Activated naive CD4-positive, alpha-beta T cell treated with anti-CD3 and anti-CD28 coated beads for 36 hours (primary cell): ENCODE data around the gene PVALB. TPM values are rescaled to one million over a fixed set of nuclear protein-coding genes. Genes with fewer than 3 reads are reported as not detected.
A peak's percentile ranks its signal among the peaks of the same experiment; 100 is the strongest.

Source experiments
- CTCF ChIA-PET: fragments of 350-600 bp; sonication (Branson Sonifier 250); formaldehyde crosslinking; loops from one replicate; lab custom pipeline; 2021; ENCODE audit warnings: antibody characterized with exemption; lab: Charles Lee
- DNase-seq: peaks from one replicate; pipeline ENCODE4 v3.0.0-alpha.2; 2020
- H3K27ac Mint-ChIP-seq: one replicate; pipeline ENCODE4 v1.8.0; 2021; ENCODE audit warnings: mild to moderate bottlenecking, mixed read lengths
- H3K27me3 Mint-ChIP-seq: one replicate; pipeline ENCODE4 v1.8.0; 2021; ENCODE audit warnings: low read depth, mixed read lengths
- H3K36me3 Mint-ChIP-seq: one replicate; pipeline ENCODE4 v1.8.0; 2021; ENCODE audit warnings: low read depth, mixed read lengths
- H3K4me1 Mint-ChIP-seq: one replicate; pipeline ENCODE4 v1.8.0; 2021; ENCODE audit warnings: low read depth, mixed read lengths
- H3K4me3 Mint-ChIP-seq: one replicate; pipeline ENCODE4 v1.8.0; 2021; ENCODE audit warnings: mild to moderate bottlenecking, moderate library complexity, mixed read lengths
- H3K9me3 Mint-ChIP-seq: one replicate; pipeline ENCODE4 v1.8.0; 2021; ENCODE audit warnings: mixed read lengths
- intact Hi-C: fragments of 100-400 bp; cut with micrococcal nuclease; formaldehyde crosslinking; loops from one replicate; pipeline ENCODE4 v1.15.1; 2023
- total RNA-seq, 2 experiments: library from RNA; stranded (reverse); gene quantifications; one replicate each; pipeline ENCODE4 v1.2.3, GENCODE V29; 2021

Gene PVALB
- total RNA-seq, 2 experiments from 2014 or later, result not detected

DNA sequence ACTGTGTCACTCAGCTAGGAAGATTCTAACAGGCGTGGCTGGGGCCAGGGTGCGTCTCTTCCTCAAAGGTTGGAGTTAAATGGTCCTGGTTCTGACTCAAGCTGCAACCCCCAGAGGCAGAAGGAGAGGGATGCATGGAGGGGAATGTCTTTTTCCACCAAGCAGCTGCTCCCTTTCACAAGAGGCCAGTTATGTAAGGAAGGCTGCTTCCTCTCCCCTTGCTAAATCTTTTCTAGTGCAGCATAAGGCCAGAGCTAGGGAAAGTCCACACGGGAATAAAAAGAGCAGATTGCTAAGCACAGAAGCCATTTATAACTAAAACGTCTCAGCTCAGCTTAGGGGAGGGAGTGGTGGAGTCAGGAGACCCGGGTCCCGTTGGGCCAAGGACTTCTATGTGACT lies 10.0 kb downstream of the PVALB start:
- no peak overlapping the region for H3K27ac Mint-ChIP-seq
- H3K27me3 Mint-ChIP-seq, result peaks cover under 1% of the 10 kb centered on the region
- intact Hi-C loops, result no loop called here
- no peaks in the 10 kb centered on the region for H3K9me3 Mint-ChIP-seq
- H3K4me1 Mint-ChIP-seq, result peaks cover 20% of the 10 kb centered on the region
- H3K4me3 Mint-ChIP-seq, result no peak overlapping the region
- no peak for DNase-seq
- H3K36me3 Mint-ChIP-seq, result no peaks in the 10 kb centered on the region
- CTCF ChIA-PET, result interaction anchor here (0.9 to 1.3 kb wide), 2 partner anchors 49 to 162 kb away, joined by 4 to 5 read pairs; no protein-coding TSS in a partner anchor

GRCh38 chr22:36803358-36803757 lies 13.5 kb downstream of the PVALB start:
- intact Hi-C loops, result no loop called here
- Mint-ChIP-seq H3K27ac (no peak overlapping the region), H3K9me3 (no peaks in the 10 kb centered on the region), H3K36me3 (no peaks in the 10 kb centered on the region), H3K4me1 (peaks cover 11% of the 10 kb centered on the region), H3K4me3 (no peak overlapping the region), H3K27me3 (peaks cover 3% of the 10 kb centered on the region)
- DNase-seq, result no peak
- CTCF ChIA-PET, result interaction anchor here (0.8 kb wide), 1 partner anchor 174 kb away, joined by 4 read pairs; no protein-coding TSS in a partner anchor

- intact Hi-C loops, result no loop called here
- CTCF ChIA-PET, result no interaction called here
- no peak overlapping the region for H3K4me3 Mint-ChIP-seq
Observed at GRCh38 chr22:36798674-36799066, 18.2 kb downstream of the PVALB start.

GRCh38 chr22:36797911-36798673 lies 18.7 kb downstream of the PVALB start:
- H3K9me3 Mint-ChIP-seq, result no peaks in the 10 kb centered on the region

More at GRCh38 chr22:36798674-36799066, 18.2 kb downstream of the PVALB start:
- no peaks in the 10 kb centered on the region for H3K36me3 Mint-ChIP-seq
- peaks cover 3% of the 10 kb centered on the region for H3K27me3 Mint-ChIP-seq
- no peak for DNase-seq
- H3K9me3 Mint-ChIP-seq, result no peaks in the 10 kb centered on the region
- H3K27ac Mint-ChIP-seq, result no peak overlapping the region
- no peaks in the 10 kb centered on the region for H3K4me1 Mint-ChIP-seq

DNA sequence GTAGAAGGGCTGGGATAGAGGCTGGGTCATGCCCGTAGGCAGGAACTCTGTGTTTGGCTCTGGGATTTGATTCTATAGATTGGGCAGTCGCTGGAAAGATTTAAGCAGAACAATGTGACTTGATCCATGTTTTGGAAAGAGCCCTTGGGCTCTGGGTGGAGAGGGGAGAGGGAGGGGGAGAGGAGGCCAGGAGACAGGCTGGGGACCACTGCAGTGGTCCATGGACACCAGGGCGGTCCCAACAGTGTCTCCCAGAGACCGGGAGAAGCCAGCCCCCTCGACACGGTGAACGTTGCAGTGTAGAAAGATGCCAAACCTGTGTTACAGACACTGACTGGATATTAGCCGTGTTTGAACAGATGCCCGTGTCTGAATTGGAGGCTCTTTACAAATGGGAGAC lies 19.5 kb downstream of the PVALB start:
- peaks cover 3% of the 10 kb centered on the region for H3K27me3 Mint-ChIP-seq
- intact Hi-C loops, result no loop called here
- H3K4me1 Mint-ChIP-seq, result no peaks in the 10 kb centered on the region
- CTCF ChIA-PET, result no interaction called here
- H3K27ac Mint-ChIP-seq, result no peak overlapping the region
- no peak overlapping the region for H3K4me3 Mint-ChIP-seq
- no peak for DNase-seq
- no peaks in the 10 kb centered on the region for H3K9me3 Mint-ChIP-seq
- H3K36me3 Mint-ChIP-seq, result no peaks in the 10 kb centered on the region

More at GRCh38 chr22:36797911-36798673, 18.7 kb downstream of the PVALB start:
- CTCF ChIA-PET, result interaction anchor here (0.6 kb wide), 1 partner anchor 60 kb away, joined by 5 read pairs; no protein-coding TSS in a partner anchor
- no peak overlapping the region for H3K4me3 Mint-ChIP-seq
- H3K36me3 Mint-ChIP-seq, result no peaks in the 10 kb centered on the region
- H3K27ac Mint-ChIP-seq, result no peak overlapping the region
- intact Hi-C loops, result no loop called here
- no peak for DNase-seq
- no peaks in the 10 kb centered on the region for H3K4me1 Mint-ChIP-seq
- peaks cover 3% of the 10 kb centered on the region for H3K27me3 Mint-ChIP-seq

DNA sequence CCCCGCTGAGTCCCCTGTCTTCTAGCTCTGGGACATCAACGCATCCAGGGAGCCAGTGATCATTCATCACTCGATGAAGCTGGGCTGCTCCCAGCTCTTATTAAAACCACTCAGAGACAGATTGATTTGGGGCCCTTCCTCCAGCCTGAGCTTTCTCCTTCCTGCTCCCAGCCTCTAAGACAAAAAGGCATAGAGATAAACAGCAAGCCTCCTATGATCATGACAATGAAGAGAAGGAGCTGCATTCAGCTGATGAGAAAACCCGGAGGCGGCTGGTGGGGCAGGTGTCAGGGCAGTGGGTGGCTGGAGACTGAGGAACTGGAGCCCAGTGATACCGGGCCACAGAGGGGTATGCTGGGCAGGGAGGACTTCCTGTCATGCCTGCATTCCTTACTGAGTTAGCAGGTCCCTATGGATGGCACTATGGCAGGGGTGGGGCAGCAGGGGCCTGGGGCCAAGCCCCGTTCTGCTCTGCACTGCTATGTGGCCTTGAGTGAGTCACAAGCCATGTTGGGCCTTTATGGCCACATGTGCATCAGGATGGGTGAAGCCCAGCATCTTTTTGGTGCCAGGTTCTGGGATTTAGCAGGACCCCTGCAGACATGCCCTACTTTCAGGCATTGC lies 20.2 kb downstream of the PVALB start:
- Mint-ChIP-seq H3K4me1 (no peaks in the 10 kb centered on the region), H3K36me3 (no peaks in the 10 kb centered on the region), H3K27me3 (peaks cover under 1% of the 10 kb centered on the region), H3K9me3 (no peaks in the 10 kb centered on the region), H3K27ac (peak overlapping the region; percentile 12), H3K4me3 (no peak overlapping the region)
- intact Hi-C loops, result no loop called here
- CTCF ChIA-PET, result interaction anchor here (1.2 kb wide), 1 partner anchor 10 kb away, joined by 4 read pairs; no protein-coding TSS in a partner anchor
- no peak for DNase-seq

DNA sequence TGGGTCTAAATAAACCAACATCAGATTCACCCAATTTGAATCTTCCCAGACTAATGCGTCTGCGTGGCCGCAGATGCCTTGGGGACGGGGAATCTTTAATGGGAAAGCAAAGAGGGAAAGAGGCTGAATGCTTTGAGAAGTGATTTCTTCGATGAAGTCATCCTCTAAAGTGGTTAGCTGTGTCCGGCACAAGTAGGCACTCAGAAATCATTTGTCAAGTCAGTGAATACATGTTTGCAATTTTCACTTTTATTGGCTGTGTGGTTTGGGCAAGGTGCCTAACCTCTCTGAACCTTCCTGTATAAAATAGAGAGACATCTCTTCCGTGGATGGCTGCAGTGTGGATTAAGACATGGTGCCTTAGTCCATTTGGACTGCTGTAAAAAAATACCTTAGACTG lies 21.2 kb downstream of the PVALB start:
- no peaks in the 10 kb centered on the region for H3K9me3 Mint-ChIP-seq
- no peak for DNase-seq
- CTCF ChIA-PET, result interaction anchor here (1.2 kb wide), 1 partner anchor 9 kb away, joined by 4 read pairs; no protein-coding TSS in a partner anchor
- intact Hi-C loops, result no loop called here
- H3K27me3 Mint-ChIP-seq, result no peaks in the 10 kb centered on the region
- H3K36me3 Mint-ChIP-seq, result no peaks in the 10 kb centered on the region
- H3K27ac Mint-ChIP-seq, result no peak overlapping the region
- H3K4me1 Mint-ChIP-seq, result peaks cover 4% of the 10 kb centered on the region
- H3K4me3 Mint-ChIP-seq, result no peak overlapping the region

DNA sequence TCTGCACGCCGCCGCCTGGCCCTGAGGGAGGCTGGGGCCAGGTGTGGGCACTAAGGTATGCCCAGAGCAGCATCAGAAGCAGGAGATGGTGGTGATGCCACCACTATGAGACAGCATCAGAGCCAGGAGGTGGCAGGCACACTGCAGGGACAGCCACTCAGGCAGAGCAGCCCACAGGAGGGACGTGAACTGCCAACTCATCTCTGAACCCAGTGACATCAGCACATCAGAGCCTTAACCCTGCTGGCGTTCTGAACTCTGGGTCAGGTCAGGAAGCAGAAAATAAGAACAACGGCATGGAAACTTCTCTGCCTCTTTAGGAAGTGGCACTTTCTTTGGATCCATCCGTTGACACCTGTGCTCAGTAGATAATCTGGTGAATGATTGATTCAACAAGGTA lies 26.2 kb downstream of the PVALB start:
- intact Hi-C loops, result loop anchor here (1.0 kb wide), 1 partner anchor 66 kb away; no protein-coding TSS in a partner anchor
- Mint-ChIP-seq H3K4me1 (peaks cover 7% of the 10 kb centered on the region), H3K27ac (no peak overlapping the region), H3K27me3 (no peaks in the 10 kb centered on the region), H3K9me3 (no peaks in the 10 kb centered on the region), H3K36me3 (no peaks in the 10 kb centered on the region), H3K4me3 (no peak overlapping the region)
- DNase-seq, result peak; percentile 76
- CTCF ChIA-PET, result interaction anchor here (0.9 kb wide), 1 partner anchor 63 kb away, joined by 3 read pairs; no protein-coding TSS in a partner anchor

DNA sequence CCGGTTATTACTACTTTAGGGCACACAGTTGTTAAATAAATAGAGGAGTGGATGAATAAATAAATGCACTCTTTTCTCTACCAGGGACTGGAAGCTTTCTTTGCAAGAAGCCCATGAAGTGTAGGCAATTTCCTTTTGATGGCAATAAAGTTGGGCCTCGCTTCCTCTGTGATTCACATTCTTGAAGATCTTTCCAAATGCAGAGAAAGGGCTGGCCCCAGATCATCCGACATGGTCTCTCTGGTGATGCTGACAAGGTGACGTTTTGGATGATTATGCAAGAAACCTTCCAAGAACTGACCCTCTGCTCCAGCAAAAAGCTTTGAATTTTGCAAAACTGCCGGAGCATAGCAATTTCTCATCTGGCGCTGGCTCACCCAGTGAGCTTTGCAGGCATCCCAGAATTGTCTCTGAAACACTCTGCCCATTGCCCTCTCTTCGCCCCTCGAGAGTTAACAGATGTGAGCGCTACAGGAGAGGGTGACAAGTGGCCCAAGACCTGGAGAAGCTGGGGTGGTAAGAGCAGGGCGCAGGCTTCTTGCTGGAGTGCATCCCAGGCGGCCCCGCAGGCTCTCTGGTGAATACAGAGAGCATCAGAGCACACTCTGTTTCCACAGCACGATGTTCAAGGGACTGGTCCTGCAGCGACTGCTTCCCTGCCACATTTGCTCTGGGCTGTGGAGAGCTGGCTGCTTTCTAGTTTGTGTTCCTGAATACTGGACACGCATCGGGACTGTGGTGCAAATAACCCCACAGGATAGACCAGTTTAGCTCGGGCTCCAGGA lies 29.4 kb downstream of the PVALB start:
- intact Hi-C loops, result no loop called here

GRCh38 chr22:36783743-36784142 lies 33.1 kb downstream of the PVALB start:
- no peaks in the 10 kb centered on the region for H3K36me3 Mint-ChIP-seq
- no peaks in the 10 kb centered on the region for H3K9me3 Mint-ChIP-seq
- peaks cover 16% of the 10 kb centered on the region for H3K4me1 Mint-ChIP-seq
- no peak for DNase-seq
- H3K27ac Mint-ChIP-seq, result no peak overlapping the region
- CTCF ChIA-PET, result interaction anchor here (1.0 to 4.9 kb wide), 4 partner anchors 68 to 197 kb away, joined by 3 to 36 read pairs (median 20); no protein-coding TSS in a partner anchor
- intact Hi-C loops, result loop anchor here (2.0 kb wide), 1 partner anchor 415 kb away; no protein-coding TSS in a partner anchor
- H3K4me3 Mint-ChIP-seq, result no peak overlapping the region
- peaks cover 3% of the 10 kb centered on the region for H3K27me3 Mint-ChIP-seq

More for the DNA sequence above, 29.4 kb downstream of the PVALB start:
- DNase-seq, result no peak
- no peak overlapping the region for H3K4me3 Mint-ChIP-seq
- H3K4me1 Mint-ChIP-seq, result peaks cover 12% of the 10 kb centered on the region
- H3K36me3 Mint-ChIP-seq, result no peaks in the 10 kb centered on the region
- H3K27ac Mint-ChIP-seq, result no peak overlapping the region
- peaks cover 3% of the 10 kb centered on the region for H3K27me3 Mint-ChIP-seq
- H3K9me3 Mint-ChIP-seq, result no peaks in the 10 kb centered on the region
- CTCF ChIA-PET, result interaction anchor here (1.3 to 3.7 kb wide), 4 partner anchors 11 to 69 kb away, joined by 3 to 13 read pairs (median 6); partner anchors contain the start of gene IFT27

DNA sequence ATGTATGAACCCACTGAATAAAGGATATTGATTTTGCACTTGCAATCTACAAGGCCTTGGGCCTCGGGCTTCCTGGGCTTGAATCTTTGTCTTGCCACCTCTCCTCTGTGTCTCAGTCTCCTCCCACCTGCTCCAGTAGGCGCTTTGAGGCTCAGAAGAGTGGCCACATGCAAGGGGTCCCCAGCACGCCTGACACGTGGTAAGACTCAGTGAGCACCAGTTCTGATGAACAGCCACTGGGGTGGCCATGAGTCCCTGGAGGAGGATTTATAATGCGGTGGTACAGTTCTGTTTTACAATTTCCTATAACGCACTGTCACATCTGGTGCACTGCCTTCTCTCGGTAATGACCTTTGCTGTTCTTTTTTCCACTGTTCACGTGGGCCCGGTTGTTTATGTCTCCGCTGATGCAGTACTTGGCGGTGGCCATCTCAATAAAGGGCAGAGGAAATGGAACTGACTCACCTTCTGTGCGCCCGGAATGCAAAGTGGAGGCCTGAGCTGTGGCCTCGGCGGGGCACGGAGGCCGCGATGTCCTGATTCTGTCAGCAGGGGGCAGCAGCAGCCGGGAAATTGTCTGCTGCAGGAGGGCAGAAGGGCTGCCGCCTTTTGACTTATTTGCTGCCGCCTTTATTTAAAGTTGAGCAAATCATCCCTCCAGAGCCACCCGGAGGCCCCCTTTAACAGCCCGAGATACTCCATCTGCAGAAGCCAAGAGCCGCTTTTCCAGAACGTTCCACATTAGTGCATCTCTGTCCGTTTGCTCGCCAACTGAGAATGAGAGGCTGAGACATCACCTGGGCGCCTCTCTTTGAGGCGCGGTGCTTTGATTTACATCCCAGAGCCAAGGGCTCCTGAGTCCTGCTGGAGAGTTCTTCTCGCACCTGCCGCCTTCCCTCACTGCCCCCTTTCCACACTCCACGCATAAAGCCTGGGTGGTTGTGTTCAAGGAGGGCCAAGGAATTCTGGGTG lies 34.9 kb downstream of the PVALB start:
- Mint-ChIP-seq H3K9me3 (no peaks in the 10 kb centered on the region), H3K4me1 (peaks cover 26% of the 10 kb centered on the region), H3K27ac (peak overlapping the region; percentile 72), H3K36me3 (no peaks in the 10 kb centered on the region), H3K27me3 (peaks cover 3% of the 10 kb centered on the region), H3K4me3 (peak overlapping the region; percentile 28)
- CTCF ChIA-PET, result interaction anchor here (0.6 to 4.9 kb wide), 12 partner anchors 17 to 435 kb away, joined by 3 to 36 read pairs (median 4); no protein-coding TSS in a partner anchor
- intact Hi-C loops, result loop anchor here (1.0 to 2.0 kb wide), 5 partner anchors 25 to 417 kb away; no protein-coding TSS in a partner anchor
- DNase-seq, result peak; percentile 94
